Motor neuron (in vitro differentiated cells): ENCODE data around the gene FHIT. TPM values are rescaled to one million over a fixed set of nuclear protein-coding genes. Genes with fewer than 3 reads are reported as not detected.
"Not testable (repeated sequence)": the region's sequence is repeated elsewhere in the genome, so short reads cannot be mapped to it uniquely, and the experiment has no call there.

Experiments used
- ATAC-seq, 8 experiments: fragments of 200-7000 bp; cut with Tn5 transposase; replicated peaks in 6 of 8; 2 replicates each; pipeline ENCODE4 v1.8.0; 2021; ENCODE audit warnings: mild to moderate bottlenecking in 8 of 8, moderate library complexity in 8 of 8
- H3K27ac ChIP-seq, 2 donors: fragments of 250-450 bp; sonication (Bioruptor Pico); 2 replicates each; pipeline ENCODE4 v1.9.0; 2021; ENCODE audit warnings: antibody characterized with exemption in 2 of 2, mild to moderate bottlenecking in 2 of 2, moderate library complexity in 1 of 2
- H3K4me1 ChIP-seq, 2 donors: fragments of 250-450 bp; sonication (Bioruptor Pico); replicated peaks in 1 of 2; 2 replicates each; pipeline ENCODE4 v1.6.1; 2021; ENCODE audit warnings: antibody characterized with exemption in 2 of 2, mild to moderate bottlenecking in 2 of 2, moderate library complexity in 1 of 2
- H3K4me3 ChIP-seq, 5 donors: fragments of 250-450 bp; sonication (Bioruptor Pico); 2 replicates each; pipeline ENCODE4 v1.9.0; 2021; ENCODE audit warnings: antibody characterized with exemption in 5 of 5, mild to moderate bottlenecking in 5 of 5, moderate library complexity in 4 of 5
- WGBS, 10 experiments: fragments of 450-650 bp; shearing (Covaris generic); methylation state at CpG; one replicate each; pipeline ENCODE4 v1.0.0; 2022; 5-methylcytosine and 5-hydroxymethylcytosine counted together
- in situ Hi-C, 9 experiments: fragments of 400-800 bp; cut with MboI; loops; one replicate each; pipeline ENCODE4 v1.15.0; 2021; ENCODE audit warnings: low sequenced_read_pairs in 9 of 9, low pct_unique_long_range_greater_than_20kb in 2 of 9; ENCODE audit not compliant: unreplicated experiment in 9 of 9
- total RNA-seq, 8 experiments: library from RNA; unstranded; fragments of 300-600 nt; gene quantifications; 2 replicates each; pipeline versions ENCODE4 v1.2.3 to v1.2.4, GENCODE V29; 2022

The FHIT gene
- total RNA-seq, 8 experiments from 2014 or later: 1.6 to 25.1 (median 12.1) TPM

- no peak for ATAC-seq
- H3K4me1 ChIP-seq: peaks cover 8 to 9% of the 10 kb centered on the region in 2 donors
- H3K27ac ChIP-seq: no peak overlapping the region
- H3K4me3 ChIP-seq: no peak overlapping the region
- WGBS, 10 experiments: 83 to 100% (median 94%) methylated on average over 1 of the region's 1 CpG; no CpG with 5 or more reads in 6 of the 10 experiments
- in situ Hi-C loops: no loop called here
Measured at GRCh38 chr3:61055447-61055846, 195.8 kb downstream of the FHIT start.

GRCh38 chr3:61053781-61054496 is 197.3 kb downstream of the FHIT start:
- WGBS, 10 experiments: 17 to 100% (median 94%) methylated on average over 1 to 2 of the region's 2 CpGs; no CpG with 5 or more reads in 3 of the 10 experiments
- ATAC-seq: peak in 5 of 8 experiments; percentile 75 to 99 (median 94)
- H3K27ac ChIP-seq: no peak overlapping the region
- in situ Hi-C loops: no loop called here
- H3K4me1 ChIP-seq: peaks cover 8 to 9% of the 10 kb centered on the region in 2 donors
- no peak overlapping the region for H3K4me3 ChIP-seq

- Histone ChIP-seq H3K4me1 (peaks cover 8% of the 10 kb centered on the region in 2 donors), H3K27ac (no peak overlapping the region), H3K4me3 (no peak overlapping the region)
- ATAC-seq: no peak
- whole genome bisulfite sequencing, 10 experiments: 83 to 100% (median 92%) methylated on average over 1 of the region's 1 CpG; no CpG with 5 or more reads in 5 of the 10 experiments
- in situ Hi-C loops: no loop called here
Measured at GRCh38 chr3:61052851-61053250, 198.4 kb downstream of the FHIT start.

- in situ Hi-C loops: no loop called here
- 0 to 100% (median 100%) methylated on average over 1 of the region's 1 CpG; no CpG with 5 or more reads in 6 of the 10 experiments for WGBS, 10 experiments
- ATAC-seq: peak in 2 of 8 experiments; percentile 72 to 81
Measured at GRCh38 chr3:61051666-61052065, 199.6 kb downstream of the FHIT start.

GRCh38 chr3:61045169-61045568 is 206.1 kb downstream of the FHIT start:
- ATAC-seq, H3K4me3 ChIP-seq, H3K27ac ChIP-seq, in situ Hi-C loops, H3K4me1 ChIP-seq: not testable (repeated sequence)
- WGBS, 10 experiments: 17 to 100% (median 80%) methylated on average over 1 of the region's 1 CpG; no CpG with 5 or more reads in 5 of the 10 experiments

More at GRCh38 chr3:61051666-61052065, 199.6 kb downstream of the FHIT start:
- Histone ChIP-seq H3K4me3 (no peak overlapping the region), H3K27ac (no peak overlapping the region), H3K4me1 (peaks cover 5 to 8% of the 10 kb centered on the region in 2 donors)

- Histone ChIP-seq H3K4me3 (no peak overlapping the region), H3K4me1 (no peaks in the 10 kb centered on the region), H3K27ac (no peak overlapping the region)
- 80 to 100% (median 88%) methylated on average over 1 to 9 of the region's 10 CpGs; no CpG with 5 or more reads in 7 of the 10 experiments for WGBS, 10 experiments
- no peak for ATAC-seq
- in situ Hi-C loops: no loop called here
Measured at GRCh38 chr3:61043156-61043555, 208.1 kb downstream of the FHIT start.

GRCh38 chr3:61040618-61041017 is 210.6 kb downstream of the FHIT start:
- in situ Hi-C loops: no loop called here
- no peak for ATAC-seq

GRCh38 chr3:61035573-61035972 is 215.7 kb downstream of the FHIT start:
- 0 to 100% (median 88%) methylated on average over 1 of the region's 1 CpG; no CpG with 5 or more reads in 3 of the 10 experiments for WGBS, 10 experiments
- ATAC-seq: no peak
- no peak overlapping the region for H3K4me3 ChIP-seq
- H3K4me1 ChIP-seq: no peaks in the 10 kb centered on the region
- no peak overlapping the region for H3K27ac ChIP-seq
- in situ Hi-C loops: no loop called here

More at GRCh38 chr3:61040618-61041017, 210.6 kb downstream of the FHIT start:
- Histone ChIP-seq H3K4me1 (no peaks in the 10 kb centered on the region), H3K27ac (no peak overlapping the region), H3K4me3 (no peak overlapping the region)
- WGBS, 10 experiments: 60 to 100% (median 67%) methylated on average over 1 to 2 of the region's 2 CpGs; no CpG with 5 or more reads in 5 of the 10 experiments

GRCh38 chr3:61032991-61033390 is 218.3 kb downstream of the FHIT start:
- 10 to 100% (median 49%) methylated on average over 1 to 5 of the region's 5 CpGs; no CpG with 5 or more reads in 2 of the 10 experiments for WGBS, 10 experiments
- in situ Hi-C loops: no loop called here
- Histone ChIP-seq H3K4me1 (peaks cover 7 to 12% of the 10 kb centered on the region in 2 donors), H3K27ac (no peak overlapping the region), H3K4me3 (no peak overlapping the region)
- ATAC-seq: peak in 2 of 8 experiments; percentile 84 to 86

- 75 to 100% (median 100%) methylated on average over 1 to 2 of the region's 2 CpGs; no CpG with 5 or more reads in 3 of the 10 experiments for WGBS, 10 experiments
- no peak for ATAC-seq
- H3K4me1 ChIP-seq: peaks cover 7 to 12% of the 10 kb centered on the region in 2 donors
- no peak overlapping the region for H3K4me3 ChIP-seq
- no peak overlapping the region for H3K27ac ChIP-seq
- in situ Hi-C loops: no loop called here
Measured at GRCh38 chr3:61031503-61031902, 219.7 kb downstream of the FHIT start.

GRCh38 chr3:61030469-61031035 is 220.7 kb downstream of the FHIT start:
- no peak for ATAC-seq
- Histone ChIP-seq H3K27ac (no peak overlapping the region), H3K4me3 (no peak overlapping the region), H3K4me1 (peaks cover 7 to 12% of the 10 kb centered on the region in 2 donors)
- WGBS, 10 experiments: 44 to 100% (median 86%) methylated on average over 1 to 4 of the region's 4 CpGs; no CpG with 5 or more reads in 2 of the 10 experiments
- in situ Hi-C loops: no loop called here

GRCh38 chr3:61029194-61029593 is 222.1 kb downstream of the FHIT start:
- peak in 5 of 8 experiments; percentile 37 to 89 (median 85) for ATAC-seq
- H3K27ac ChIP-seq: no peak overlapping the region
- 24 to 94% (median 60%) methylated on average over 1 to 5 of the region's 5 CpGs for WGBS, 10 experiments
- in situ Hi-C loops: no loop called here
- no peak overlapping the region for H3K4me3 ChIP-seq
- peaks cover 7 to 15% of the 10 kb centered on the region in 2 donors for H3K4me1 ChIP-seq

- H3K27ac ChIP-seq: no peak overlapping the region
- ATAC-seq: no peak
- H3K4me1 ChIP-seq: no peaks in the 10 kb centered on the region
- WGBS, 10 experiments: 17 to 100% (median 88%) methylated on average over 1 of the region's 1 CpG; no CpG with 5 or more reads in 1 of the 10 experiments
- no peak overlapping the region for H3K4me3 ChIP-seq
- in situ Hi-C loops: no loop called here
Measured at GRCh38 chr3:61018807-61019206, 232.4 kb downstream of the FHIT start.
